GM12873 (cell line): ENCODE results near the gene KDR.

Experiments
- CTCF ChIP-seq: IDR thresholded peaks from 2 replicates; pipeline ENCODE4 v1.5.1; 2012; ENCODE audit warnings: low read depth, mild to moderate bottlenecking, moderate library complexity, low read length, control low read depth; ENCODE audit not compliant: insufficient read depth; ENCODE audit errors: missing control alignments

KDR gene

GRCh38 chr4:55037728-55038127 lies 87.7 kb downstream of the KDR start:
- TF ChIP-seq CTCF, result no peak

- no peak for TF ChIP-seq CTCF
Measured at GRCh38 chr4:55036405-55036804, 89.0 kb downstream of the KDR start.

GRCh38 chr4:55035892-55036291 lies 89.5 kb downstream of the KDR start:
- no peak for TF ChIP-seq CTCF

GRCh38 chr4:55033296-55033695 lies 92.1 kb downstream of the KDR start:
- no peak for TF ChIP-seq CTCF

- no peak for TF ChIP-seq CTCF
Measured at GRCh38 chr4:55032788-55033187, 92.6 kb downstream of the KDR start.

GRCh38 chr4:55032179-55032578 lies 93.2 kb downstream of the KDR start:
- TF ChIP-seq CTCF, result no peak

GRCh38 chr4:55031158-55031557 lies 94.2 kb downstream of the KDR start:
- TF ChIP-seq CTCF, result no peak
